GM10248 (cell line): Measurements from ENCODE around the gene HGFAC.

Experiments
- CTCF ChIA-PET: fragments of 300-600 bp; sonication (Branson Sonifier 250); formaldehyde crosslinking; extraction: SDS; loops from one replicate; lab custom pipeline; 2021; ENCODE audit warnings: antibody characterized with exemption; lab: Yijun Ruan, JAX
- POLR2A ChIA-PET: fragments of 350-650 bp; sonication (Branson Sonifier 250); formaldehyde crosslinking; extraction: SDS; loops from one replicate; lab custom pipeline; 2020; ENCODE audit warnings: antibody characterized with exemption; lab: Yijun Ruan, JAX
- DNase-seq: peaks from one replicate; pipeline ENCODE4 v3.0.0; 2012; ENCODE audit errors: extremely low spot score
- TF ChIP-seq, protein P1 (sequence below): IDR thresholded peaks from 2 replicates; pipeline ENCODE4 v1.5.1; 2012; ENCODE audit warnings: mild to moderate bottlenecking, low read depth; ENCODE audit errors: extremely low read depth, missing control alignments, control extremely low read depth

Gene HGFAC

DNA sequence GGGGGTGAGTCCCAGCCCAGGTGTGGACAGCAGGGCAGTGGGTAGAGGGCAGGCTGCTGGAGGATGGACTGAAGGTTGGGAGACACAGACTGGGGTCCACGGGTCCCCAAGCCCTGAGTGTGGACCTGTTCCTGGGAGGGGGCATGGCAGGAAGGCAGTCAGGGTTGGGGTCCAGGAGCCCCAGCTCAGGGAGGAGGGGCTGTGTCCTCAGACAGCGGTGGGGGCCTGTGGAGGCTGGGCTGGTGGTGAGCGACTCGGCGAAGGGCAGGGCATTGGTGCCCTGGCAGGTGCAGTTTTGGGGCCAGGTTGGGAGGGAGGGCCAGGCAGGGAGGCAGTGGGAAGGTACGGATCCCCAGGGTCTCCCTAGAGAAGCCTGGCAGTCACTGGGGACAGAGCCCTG is 55.3 kb downstream of the HGFAC start:
- ChIA-PET CTCF (no interaction called here), POLR2A (no interaction called here)
- DNase-seq = no peak
- TF ChIP-seq, protein P1, sequence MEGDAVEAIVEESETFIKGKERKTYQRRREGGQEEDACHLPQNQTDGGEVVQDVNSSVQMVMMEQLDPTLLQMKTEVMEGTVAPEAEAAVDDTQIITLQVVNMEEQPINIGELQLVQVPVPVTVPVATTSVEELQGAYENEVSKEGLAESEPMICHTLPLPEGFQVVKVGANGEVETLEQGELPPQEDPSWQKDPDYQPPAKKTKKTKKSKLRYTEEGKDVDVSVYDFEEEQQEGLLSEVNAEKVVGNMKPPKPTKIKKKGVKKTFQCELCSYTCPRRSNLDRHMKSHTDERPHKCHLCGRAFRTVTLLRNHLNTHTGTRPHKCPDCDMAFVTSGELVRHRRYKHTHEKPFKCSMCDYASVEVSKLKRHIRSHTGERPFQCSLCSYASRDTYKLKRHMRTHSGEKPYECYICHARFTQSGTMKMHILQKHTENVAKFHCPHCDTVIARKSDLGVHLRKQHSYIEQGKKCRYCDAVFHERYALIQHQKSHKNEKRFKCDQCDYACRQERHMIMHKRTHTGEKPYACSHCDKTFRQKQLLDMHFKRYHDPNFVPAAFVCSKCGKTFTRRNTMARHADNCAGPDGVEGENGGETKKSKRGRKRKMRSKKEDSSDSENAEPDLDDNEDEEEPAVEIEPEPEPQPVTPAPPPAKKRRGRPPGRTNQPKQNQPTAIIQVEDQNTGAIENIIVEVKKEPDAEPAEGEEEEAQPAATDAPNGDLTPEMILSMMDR = no peak

DNA sequence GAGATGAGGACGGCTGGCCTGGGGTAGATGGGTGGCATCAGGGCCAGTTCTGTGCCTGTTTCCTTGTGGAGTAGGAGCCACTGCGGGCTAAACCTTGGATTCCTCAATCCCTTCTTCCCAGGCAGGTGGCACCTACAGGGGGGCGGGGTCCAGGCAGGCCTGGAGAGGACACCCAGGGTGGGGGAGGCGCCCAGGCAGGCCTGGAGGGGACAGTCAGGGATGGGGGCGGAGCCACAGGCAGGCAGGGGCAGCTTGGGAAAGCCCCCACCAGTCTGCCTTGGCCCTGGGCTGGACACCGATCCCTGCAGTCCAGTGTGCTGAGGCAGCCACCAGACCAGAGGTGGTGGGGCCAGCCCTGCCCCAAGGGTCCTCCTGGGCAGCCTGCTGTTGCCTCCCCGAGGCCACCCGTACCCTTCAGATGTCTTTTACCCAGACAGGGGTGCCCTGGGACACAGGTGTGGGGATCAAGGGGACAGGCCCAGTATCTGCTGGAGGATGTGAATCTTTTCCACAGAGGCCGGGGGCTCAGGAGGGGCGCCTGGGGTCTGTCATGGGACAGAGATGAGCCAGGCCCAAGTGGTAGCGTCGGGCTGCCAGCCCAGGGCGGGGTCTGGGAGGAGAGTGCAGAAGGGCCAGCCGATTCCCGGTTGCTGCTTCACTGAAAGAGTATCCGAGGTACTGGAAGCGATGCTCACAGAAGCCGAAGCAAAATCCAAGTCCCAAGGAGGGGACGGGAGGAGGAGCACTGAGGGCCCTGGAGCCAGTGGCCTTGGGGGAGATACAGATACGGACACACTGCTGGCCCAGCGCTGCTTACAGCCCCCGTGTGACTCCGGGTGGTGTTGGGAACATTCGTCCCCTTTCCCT is 56.0 kb downstream of the HGFAC start:
- POLR2A ChIA-PET = no interaction called here
- TF ChIP-seq, protein P1 = no peak
- DNase-seq = no peak
- CTCF ChIA-PET = no interaction called here

DNA sequence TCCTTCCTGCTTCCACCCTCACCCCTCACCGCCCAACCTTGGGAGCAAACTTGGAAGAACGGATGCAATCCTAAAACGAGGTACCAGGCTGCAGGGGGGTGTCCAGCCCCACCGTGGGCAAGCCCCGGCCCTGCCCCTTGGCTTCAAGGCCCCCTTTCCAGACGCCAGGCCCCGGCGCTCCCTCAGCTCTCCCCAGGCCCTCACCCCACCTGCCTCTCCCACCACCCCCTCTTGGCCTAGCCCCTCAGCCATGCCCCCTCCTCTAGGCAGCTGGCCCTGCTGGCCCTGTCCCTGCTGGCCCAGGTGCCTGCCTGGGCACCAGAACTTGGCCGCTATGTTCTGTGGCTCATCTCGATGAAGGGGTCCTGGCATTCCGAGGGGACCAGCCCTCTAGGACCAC is 56.6 kb downstream of the HGFAC start:
- ChIA-PET POLR2A (no interaction called here), CTCF (no interaction called here)
- TF ChIP-seq, protein P1 = no peak
- no peak for DNase-seq
